Gastroesophageal sphincter (tissue), 4 donors: ENCODE results near the gene PPP2R2B. TPM values are rescaled to one million over a fixed set of nuclear protein-coding genes. Genes with fewer than 3 reads are reported as not detected.

Experiments
- ATAC-seq: fragments of 150-250 bp; one replicate; pipeline ENCODE4 v1.9.1; 2016; ENCODE audit warnings: mild to moderate bottlenecking, moderate library complexity
- H3K27ac ChIP-seq, 4 donors: fragments of 200-600 bp; sonication (generic) in 3 of 4; 1 replicate in 3 of 4; 2 replicates in 1 of 4; pipeline ENCODE4 v1.5.1; 2016 to 2019
- H3K27me3 ChIP-seq: fragments of 200-600 bp; sonication (generic); one replicate; pipeline ENCODE4 v1.5.1; 2019
- H3K36me3 ChIP-seq, 2 donors: fragments of 200-600 bp; sonication (generic); one replicate each; pipeline ENCODE4 v1.5.1; 2019; ENCODE audit warnings: control low read depth in 1 of 2
- H3K4me1 ChIP-seq, 3 donors: fragments of 200-600 bp; sonication (generic); 1 replicate in 2 of 3; 2 replicates in 1 of 3; pipeline ENCODE4 v1.5.1; 2016 to 2019; ENCODE audit warnings: control low read depth in 2 of 3
- H3K4me3 ChIP-seq, 2 donors: fragments of 200-600 bp; sonication (generic); one replicate each; pipeline ENCODE4 v1.5.1; 2019; ENCODE audit warnings: mild to moderate bottlenecking in 1 of 2, moderate library complexity in 1 of 2
- H3K9me3 ChIP-seq, 3 donors: fragments of 200-600 bp; sonication (generic); one replicate each; pipeline ENCODE4 v1.5.1; 2017 to 2019; ENCODE audit warnings: control low read depth in 2 of 3
- EP300 ChIP-seq: sonication (generic); formaldehyde crosslinking; IDR thresholded peaks from one replicate; pipeline ENCODE4 v1.6.1; 2017; ENCODE audit warnings: antibody characterized with exemption, mild to moderate bottlenecking
- POLR2A ChIP-seq, 2 donors: fragments of 450-650 bp; IDR thresholded peaks; one replicate each; pipeline ENCODE4 v1.6.1; 2017; ENCODE audit warnings: antibody characterized with exemption in 2 of 2, mild to moderate bottlenecking in 2 of 2, moderate library complexity in 1 of 2
- POLR2AphosphoS5 ChIP-seq: sonication (generic); formaldehyde crosslinking; IDR thresholded peaks from one replicate; pipeline ENCODE4 v1.6.1; 2017; ENCODE audit warnings: antibody characterized with exemption
- WGBS, 2 donors: methylation state at CpG; one replicate each; pipeline ENCODE4 v1.1.5; 2018; ENCODE audit warnings: low coverage in 1 of 2; 5-methylcytosine and 5-hydroxymethylcytosine counted together
- total RNA-seq, 4 donors: library from RNA; depleted of rRNA; stranded (reverse); fragments of >200 nt; gene quantifications; one replicate each; pipeline ENCODE4 v1.1.0, GENCODE V29; 2016
- TF ChIP-seq, protein P1 (sequence below), 4 experiments: fragments of 200-600 bp in 2 of 4; fragments of 450-650 bp in 2 of 4; sonication (generic) in 1 of 4; IDR thresholded peaks; one replicate each; pipeline ENCODE4 v1.5.1; 2017 to 2019; ENCODE audit warnings: antibody characterized with exemption in 4 of 4, mild to moderate bottlenecking in 2 of 4, moderate library complexity in 2 of 4

PPP2R2B gene
- total RNA-seq, 4 donors from 2014 or later = 1.0 to 3.0 (median 2.3) TPM

DNA sequence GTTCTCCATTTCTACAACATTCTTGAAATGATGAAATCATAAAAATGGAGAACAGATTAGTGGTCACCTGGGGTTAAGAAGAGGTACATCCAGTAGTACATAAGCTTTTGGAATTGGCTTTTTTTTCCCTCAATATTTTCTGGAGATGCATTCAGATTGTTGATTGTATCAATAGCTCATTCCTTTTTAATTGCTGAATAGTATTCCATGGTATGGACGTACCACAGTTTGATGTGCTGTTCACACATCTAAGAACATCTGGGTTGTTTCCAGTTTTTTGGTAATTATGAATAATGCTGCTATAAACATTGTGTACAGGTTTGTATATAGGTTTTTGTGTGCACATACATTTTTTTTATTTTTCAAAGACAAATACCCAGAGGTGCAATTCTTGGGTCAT, 130.0 kb downstream of the PPP2R2B start:
- ATAC-seq = no peak
- Histone ChIP-seq H3K27ac (no peak overlapping the region), H3K4me1 (no peaks in the 10 kb centered on the region), H3K4me3 (no peak overlapping the region), H3K27me3 (no peaks in the 10 kb centered on the region), H3K36me3 (no peaks in the 10 kb centered on the region), H3K9me3 (peaks cover 0 to 12% (median 0%) of the 10 kb centered on the region in 3 donors)
- 78 to 93% methylated on average over 1 of the region's 1 CpG for WGBS, 2 donors
- no peak for TF ChIP-seq EP300
- no peak for TF ChIP-seq POLR2A (IDR thresholded peaks at IDR 0.05)
- TF ChIP-seq, protein P1, sequence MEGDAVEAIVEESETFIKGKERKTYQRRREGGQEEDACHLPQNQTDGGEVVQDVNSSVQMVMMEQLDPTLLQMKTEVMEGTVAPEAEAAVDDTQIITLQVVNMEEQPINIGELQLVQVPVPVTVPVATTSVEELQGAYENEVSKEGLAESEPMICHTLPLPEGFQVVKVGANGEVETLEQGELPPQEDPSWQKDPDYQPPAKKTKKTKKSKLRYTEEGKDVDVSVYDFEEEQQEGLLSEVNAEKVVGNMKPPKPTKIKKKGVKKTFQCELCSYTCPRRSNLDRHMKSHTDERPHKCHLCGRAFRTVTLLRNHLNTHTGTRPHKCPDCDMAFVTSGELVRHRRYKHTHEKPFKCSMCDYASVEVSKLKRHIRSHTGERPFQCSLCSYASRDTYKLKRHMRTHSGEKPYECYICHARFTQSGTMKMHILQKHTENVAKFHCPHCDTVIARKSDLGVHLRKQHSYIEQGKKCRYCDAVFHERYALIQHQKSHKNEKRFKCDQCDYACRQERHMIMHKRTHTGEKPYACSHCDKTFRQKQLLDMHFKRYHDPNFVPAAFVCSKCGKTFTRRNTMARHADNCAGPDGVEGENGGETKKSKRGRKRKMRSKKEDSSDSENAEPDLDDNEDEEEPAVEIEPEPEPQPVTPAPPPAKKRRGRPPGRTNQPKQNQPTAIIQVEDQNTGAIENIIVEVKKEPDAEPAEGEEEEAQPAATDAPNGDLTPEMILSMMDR (IDR thresholded peaks at IDR 0.05) = no peak
- no peak for TF ChIP-seq POLR2AphosphoS5

GRCh38 chr5:146745931-146746577, 132.5 kb downstream of the PPP2R2B start:
- TF ChIP-seq POLR2A (IDR thresholded peaks at IDR 0.05) = no peak
- TF ChIP-seq POLR2AphosphoS5 = no peak
- TF ChIP-seq, protein P1 (IDR thresholded peaks at IDR 0.05) = no peak
- no peak for TF ChIP-seq EP300
- no peak overlapping the region for H3K4me3 ChIP-seq
- peaks cover 0 to 12% (median 0%) of the 10 kb centered on the region in 3 donors for H3K9me3 ChIP-seq
- WGBS, 2 donors = 60 to 75% methylated on average over 4 to 5 of the region's 5 CpGs
- H3K36me3 ChIP-seq = no peaks in the 10 kb centered on the region
- no peaks in the 10 kb centered on the region for H3K27me3 ChIP-seq
- H3K4me1 ChIP-seq = no peaks in the 10 kb centered on the region
- H3K27ac ChIP-seq = no peak overlapping the region
- no peak for ATAC-seq

GRCh38 chr5:146744068-146744745, 134.3 kb downstream of the PPP2R2B start:
- H3K27me3 ChIP-seq = no peaks in the 10 kb centered on the region
- 71 to 95% methylated on average over 1 to 2 of the region's 2 CpGs for WGBS, 2 donors
- H3K4me1 ChIP-seq = no peaks in the 10 kb centered on the region
- no peak overlapping the region for H3K4me3 ChIP-seq
- no peaks in the 10 kb centered on the region for H3K36me3 ChIP-seq
- no peak for ATAC-seq
- no peak overlapping the region for H3K27ac ChIP-seq
- peaks cover 0 to 12% (median 0%) of the 10 kb centered on the region in 3 donors for H3K9me3 ChIP-seq
- no peak for TF ChIP-seq POLR2AphosphoS5
- TF ChIP-seq, protein P1 (IDR thresholded peaks at IDR 0.05) = no peak
- TF ChIP-seq EP300 = no peak
- TF ChIP-seq POLR2A (IDR thresholded peaks at IDR 0.05) = no peak

DNA sequence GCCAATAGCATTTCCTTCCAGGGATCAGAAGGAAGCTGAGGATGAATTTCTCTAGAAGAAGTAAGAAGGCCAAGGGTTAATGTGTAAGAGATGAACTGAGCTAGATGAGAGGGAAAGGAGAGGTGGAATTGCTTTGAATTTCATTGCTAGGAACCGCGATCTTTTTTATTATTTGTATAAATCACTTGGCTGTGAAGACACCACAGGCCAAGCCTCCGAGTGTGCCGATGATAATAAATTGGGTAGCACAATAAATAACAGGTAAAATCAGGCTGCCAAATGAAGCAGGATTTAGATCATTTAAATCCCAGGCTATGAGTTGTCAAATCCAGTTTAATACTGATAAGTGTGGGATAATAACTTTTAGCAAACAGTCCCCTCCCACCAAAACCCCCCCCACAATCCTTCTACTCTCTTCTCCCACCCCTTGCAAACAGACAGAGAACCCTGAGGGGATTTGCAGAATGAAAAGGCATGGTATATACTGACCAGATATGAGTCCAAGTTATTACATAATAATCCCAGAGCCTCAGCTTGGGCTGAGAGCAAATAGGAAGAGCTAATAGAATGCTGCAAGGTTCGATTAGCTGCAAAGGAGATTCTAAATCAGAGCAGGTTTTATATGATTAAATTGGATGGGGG, 143.5 kb downstream of the PPP2R2B start:
- ATAC-seq = no peak
- Histone ChIP-seq H3K27ac (no peak overlapping the region), H3K4me1 (no peaks in the 10 kb centered on the region), H3K4me3 (no peak overlapping the region), H3K36me3 (no peaks in the 10 kb centered on the region), H3K27me3 (no peaks in the 10 kb centered on the region), H3K9me3 (no peaks in the 10 kb centered on the region)
- no peak for TF ChIP-seq EP300
- TF ChIP-seq POLR2AphosphoS5 = no peak
- TF ChIP-seq, protein P1 (IDR thresholded peaks at IDR 0.05) = no peak
- no peak for TF ChIP-seq POLR2A (IDR thresholded peaks at IDR 0.05)
- 81 to 84% methylated on average over 5 of the region's 5 CpGs for WGBS, 2 donors
